Measurements from ENCODE around the gene KIAA0319L. TPM values are rescaled to one million over a fixed set of nuclear protein-coding genes. Genes with fewer than 3 reads are reported as not detected.

The KIAA0319L gene
- total and polyA plus RNA-seq, 4 donors = 27.0 to 107 (median 27.9) TPM

GRCh38 chr1:35497571-35497970, 59.6 kb downstream of the KIAA0319L start:
- Histone ChIP-seq H3K4me3 (ENCODE audit: low read depth in 1 of 3, low read length in 3 of 3) (no peak overlapping the region), H3K27ac (ENCODE audit: low read depth in 1 of 2, low read length in 2 of 2) (no peak overlapping the region), H3K9ac (ENCODE audit: low read depth in 1 of 2, low read length in 2 of 2) (no peak overlapping the region), H3K36me3 (ENCODE audit: control insufficient read depth in 4 of 4, insufficient read depth in 3 of 4, low read depth in 1 of 4, low read length in 3 of 4) (peaks cover 0 to 4% (median 2%) of the 10 kb centered on the region in 4 donors), H3K9me3 (ENCODE audit: control insufficient read depth in 4 of 4, low read length in 3 of 4) (no peaks in the 10 kb centered on the region), H3K4me1 (ENCODE audit: control insufficient read depth in 4 of 4, insufficient read depth in 4 of 4, low read length in 3 of 4) (no peaks in the 10 kb centered on the region), H3K27me3 (ENCODE audit: control insufficient read depth in 4 of 4, insufficient read depth in 4 of 4, low read length in 3 of 4) (no peaks in the 10 kb centered on the region)
- TF ChIP-seq YY1 (IDR thresholded peaks at IDR 0.05) (no peak), RXRA (IDR thresholded peaks at IDR 0.05) (no peak), FOXA2 (IDR thresholded peaks at IDR 0.05) (no peak), CTCF (IDR thresholded peaks at IDR 0.05; ENCODE audit: low read depth, low read length, missing input control) (no peak), NR2F2 (IDR thresholded peaks at IDR 0.05) (no peak), SP1 (IDR thresholded peaks at IDR 0.05) (no peak), TAF1 (conservative IDR thresholded peaks at IDR 0.05) (no peak), GABPA (IDR thresholded peaks at IDR 0.05 in 1 of 2, conservative IDR thresholded peaks at IDR 0.05 in 1 of 2) (no peak), EGR1 (IDR thresholded peaks at IDR 0.05; ENCODE audit: low read depth in 2 of 2) (no peak), FOXA1 (IDR thresholded peaks at IDR 0.05) (no peak), JUND (IDR thresholded peaks at IDR 0.05) (no peak), HNF4A (conservative IDR thresholded peaks at IDR 0.05) (no peak), HNF4G (IDR thresholded peaks at IDR 0.05) (no peak), RAD21 (IDR thresholded peaks at IDR 0.05) (no peak)
- TF ChIP-seq, protein P1, sequence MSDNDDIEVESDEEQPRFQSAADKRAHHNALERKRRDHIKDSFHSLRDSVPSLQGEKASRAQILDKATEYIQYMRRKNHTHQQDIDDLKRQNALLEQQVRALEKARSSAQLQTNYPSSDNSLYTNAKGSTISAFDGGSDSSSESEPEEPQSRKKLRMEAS (IDR thresholded peaks at IDR 0.05) = no peak
- TF ChIP-seq, protein P2, sequence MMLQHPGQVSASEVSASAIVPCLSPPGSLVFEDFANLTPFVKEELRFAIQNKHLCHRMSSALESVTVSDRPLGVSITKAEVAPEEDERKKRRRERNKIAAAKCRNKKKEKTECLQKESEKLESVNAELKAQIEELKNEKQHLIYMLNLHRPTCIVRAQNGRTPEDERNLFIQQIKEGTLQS (IDR thresholded peaks at IDR 0.05) = no peak
- TF ChIP-seq, protein P3, sequence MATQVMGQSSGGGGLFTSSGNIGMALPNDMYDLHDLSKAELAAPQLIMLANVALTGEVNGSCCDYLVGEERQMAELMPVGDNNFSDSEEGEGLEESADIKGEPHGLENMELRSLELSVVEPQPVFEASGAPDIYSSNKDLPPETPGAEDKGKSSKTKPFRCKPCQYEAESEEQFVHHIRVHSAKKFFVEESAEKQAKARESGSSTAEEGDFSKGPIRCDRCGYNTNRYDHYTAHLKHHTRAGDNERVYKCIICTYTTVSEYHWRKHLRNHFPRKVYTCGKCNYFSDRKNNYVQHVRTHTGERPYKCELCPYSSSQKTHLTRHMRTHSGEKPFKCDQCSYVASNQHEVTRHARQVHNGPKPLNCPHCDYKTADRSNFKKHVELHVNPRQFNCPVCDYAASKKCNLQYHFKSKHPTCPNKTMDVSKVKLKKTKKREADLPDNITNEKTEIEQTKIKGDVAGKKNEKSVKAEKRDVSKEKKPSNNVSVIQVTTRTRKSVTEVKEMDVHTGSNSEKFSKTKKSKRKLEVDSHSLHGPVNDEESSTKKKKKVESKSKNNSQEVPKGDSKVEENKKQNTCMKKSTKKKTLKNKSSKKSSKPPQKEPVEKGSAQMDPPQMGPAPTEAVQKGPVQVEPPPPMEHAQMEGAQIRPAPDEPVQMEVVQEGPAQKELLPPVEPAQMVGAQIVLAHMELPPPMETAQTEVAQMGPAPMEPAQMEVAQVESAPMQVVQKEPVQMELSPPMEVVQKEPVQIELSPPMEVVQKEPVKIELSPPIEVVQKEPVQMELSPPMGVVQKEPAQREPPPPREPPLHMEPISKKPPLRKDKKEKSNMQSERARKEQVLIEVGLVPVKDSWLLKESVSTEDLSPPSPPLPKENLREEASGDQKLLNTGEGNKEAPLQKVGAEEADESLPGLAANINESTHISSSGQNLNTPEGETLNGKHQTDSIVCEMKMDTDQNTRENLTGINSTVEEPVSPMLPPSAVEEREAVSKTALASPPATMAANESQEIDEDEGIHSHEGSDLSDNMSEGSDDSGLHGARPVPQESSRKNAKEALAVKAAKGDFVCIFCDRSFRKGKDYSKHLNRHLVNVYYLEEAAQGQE (IDR thresholded peaks at IDR 0.05) = no peak
- WGBS = 89% methylated on average over 2 of the region's 2 CpGs
- DNase-seq (ENCODE audit: low spot score) = no peak

GRCh38 chr1:35490250-35490649, 67.0 kb downstream of the KIAA0319L start:
- 100% methylated on average over 1 of the region's 1 CpG for WGBS
- no peak for DNase-seq (ENCODE audit: low spot score)
- peaks cover 7 to 15% (median 10%) of the 10 kb centered on the region in 4 donors for H3K4me1 ChIP-seq (ENCODE audit: control insufficient read depth in 4 of 4, insufficient read depth in 4 of 4, low read length in 3 of 4)
- H3K27me3 ChIP-seq (ENCODE audit: control insufficient read depth in 4 of 4, insufficient read depth in 4 of 4, low read length in 3 of 4) = no peaks in the 10 kb centered on the region
- H3K27ac ChIP-seq (ENCODE audit: low read depth in 1 of 2, low read length in 2 of 2) = no peak overlapping the region
- peaks cover 0 to 4% (median 2%) of the 10 kb centered on the region in 4 donors for H3K36me3 ChIP-seq (ENCODE audit: control insufficient read depth in 4 of 4, insufficient read depth in 3 of 4, low read depth in 1 of 4, low read length in 3 of 4)
- H3K9me3 ChIP-seq (ENCODE audit: control insufficient read depth in 4 of 4, low read length in 3 of 4) = no peaks in the 10 kb centered on the region
- no peak overlapping the region for H3K9ac ChIP-seq (ENCODE audit: low read depth in 1 of 2, low read length in 2 of 2)
- no peak overlapping the region for H3K4me3 ChIP-seq (ENCODE audit: low read depth in 1 of 3, low read length in 3 of 3)
- TF ChIP-seq GABPA (IDR thresholded peaks at IDR 0.05 in 1 of 2, conservative IDR thresholded peaks at IDR 0.05 in 1 of 2) (no peak), HNF4G (IDR thresholded peaks at IDR 0.05) (no peak), RAD21 (IDR thresholded peaks at IDR 0.05) (no peak), FOXA2 (IDR thresholded peaks at IDR 0.05) (no peak), CTCF (IDR thresholded peaks at IDR 0.05; ENCODE audit: low read depth, low read length, missing input control) (no peak), NR2F2 (IDR thresholded peaks at IDR 0.05) (no peak), TAF1 (conservative IDR thresholded peaks at IDR 0.05) (no peak)
- TF ChIP-seq, protein P1 (IDR thresholded peaks at IDR 0.05) = no peak
- TF ChIP-seq, protein P4, sequence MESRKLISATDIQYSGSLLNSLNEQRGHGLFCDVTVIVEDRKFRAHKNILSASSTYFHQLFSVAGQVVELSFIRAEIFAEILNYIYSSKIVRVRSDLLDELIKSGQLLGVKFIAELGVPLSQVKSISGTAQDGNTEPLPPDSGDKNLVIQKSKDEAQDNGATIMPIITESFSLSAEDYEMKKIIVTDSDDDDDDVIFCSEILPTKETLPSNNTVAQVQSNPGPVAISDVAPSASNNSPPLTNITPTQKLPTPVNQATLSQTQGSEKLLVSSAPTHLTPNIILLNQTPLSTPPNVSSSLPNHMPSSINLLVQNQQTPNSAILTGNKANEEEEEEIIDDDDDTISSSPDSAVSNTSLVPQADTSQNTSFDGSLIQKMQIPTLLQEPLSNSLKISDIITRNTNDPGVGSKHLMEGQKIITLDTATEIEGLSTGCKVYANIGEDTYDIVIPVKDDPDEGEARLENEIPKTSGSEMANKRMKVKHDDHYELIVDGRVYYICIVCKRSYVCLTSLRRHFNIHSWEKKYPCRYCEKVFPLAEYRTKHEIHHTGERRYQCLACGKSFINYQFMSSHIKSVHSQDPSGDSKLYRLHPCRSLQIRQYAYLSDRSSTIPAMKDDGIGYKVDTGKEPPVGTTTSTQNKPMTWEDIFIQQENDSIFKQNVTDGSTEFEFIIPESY (IDR thresholded peaks at IDR 0.05) = no peak
- TF ChIP-seq, protein P3 (IDR thresholded peaks at IDR 0.05) = no peak

Data from liver (tissue), 9 donors.